SK-N-MC (cell line): ENCODE measurements around the gene THBS3.
A peak's percentile ranks its signal among the peaks of the same experiment; 100 is the strongest.

Experiments
- EZH2 ChIP-seq: fragments of 200-600 bp; sonication (generic); IDR thresholded peaks from one replicate; pipeline ENCODE4 v1.6.1; 2017; ENCODE audit warnings: antibody characterized with exemption
- POLR2AphosphoS5 ChIP-seq: IDR thresholded peaks from 2 replicates; pipeline ENCODE4 v1.6.1; 2012; ENCODE audit warnings: mild to moderate bottlenecking, low read depth, low read length, borderline replicate concordance

DNA sequence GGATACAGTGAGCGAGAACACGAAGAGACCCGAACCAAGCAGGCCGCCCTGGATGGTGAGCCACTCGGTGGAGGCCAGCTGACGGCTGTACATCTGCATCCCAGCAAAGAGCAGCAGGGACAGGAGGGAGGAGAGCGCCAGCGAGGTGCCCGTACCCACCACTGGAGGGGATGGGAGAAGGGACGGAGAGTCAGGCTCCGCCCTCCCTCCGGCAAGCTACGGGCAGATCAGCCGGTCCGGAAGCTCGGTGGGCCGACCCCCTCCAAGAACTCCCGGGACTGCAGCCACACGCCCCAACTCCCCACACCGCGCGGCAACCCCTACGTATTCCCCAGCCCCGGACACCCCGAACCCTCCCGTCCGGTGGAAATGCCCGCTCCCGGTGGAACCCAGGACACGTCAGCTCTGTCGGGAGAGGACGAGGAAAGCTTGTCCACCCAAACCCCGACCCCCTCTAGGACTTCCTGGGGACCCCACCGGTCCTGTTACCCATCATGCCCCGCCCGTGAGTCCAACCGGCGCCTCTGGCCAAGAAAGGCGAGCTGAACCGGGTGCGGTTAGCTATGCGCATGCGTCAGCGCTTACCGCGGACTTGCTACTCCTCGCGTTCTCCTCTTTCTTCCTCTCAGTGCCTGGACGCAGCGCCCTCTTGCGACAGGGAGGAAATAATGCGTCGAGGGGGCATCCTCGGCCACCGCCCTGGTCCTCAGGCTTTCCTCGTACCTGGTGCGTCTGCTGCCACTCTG lies 34.8 kb downstream of the THBS3 start, which contains the start of gene KRTCAP2:
- TF ChIP-seq EZH2 (no peak), POLR2AphosphoS5 (peak; percentile 94)
